Activated T-helper 2 cell treated with anti-CD3 and anti-CD28 coated beads, Interferon-gamma antibody, Interleukin-2, Interleukin-4, amounts not matched to agents 10 μg/mL and 5 μg/mL and 100 μg/mL, durations not matched to agents 14 hours and 24 hours and 36 hours (primary cell): ENCODE results near the gene EQTN. TPM values are rescaled to one million over a fixed set of nuclear protein-coding genes. Genes with fewer than 3 reads are reported as not detected.

Source experiments
- DNase-seq: peaks from one replicate; pipeline ENCODE4 v3.0.0; 2021; ENCODE audit warnings: low spot score
- H3K27ac Mint-ChIP-seq: one replicate; pipeline ENCODE4 v1.8.0; 2021; ENCODE audit warnings: mixed read lengths
- H3K27me3 Mint-ChIP-seq: one replicate; pipeline ENCODE4 v1.8.0; 2021; ENCODE audit warnings: low read depth, mixed read lengths
- H3K36me3 Mint-ChIP-seq: one replicate; pipeline ENCODE4 v1.8.0; 2021; ENCODE audit warnings: low read depth, mixed read lengths
- H3K4me1 Mint-ChIP-seq: one replicate; pipeline ENCODE4 v1.8.0; 2021; ENCODE audit warnings: low read depth, mixed read lengths
- H3K4me3 Mint-ChIP-seq: one replicate; pipeline ENCODE4 v1.8.0; 2021; ENCODE audit warnings: low read depth, mild to moderate bottlenecking, moderate library complexity, mixed read lengths
- H3K9me3 Mint-ChIP-seq: one replicate; pipeline ENCODE4 v1.8.0; 2021; ENCODE audit warnings: mixed read lengths
- intact Hi-C: fragments of 100-400 bp; cut with micrococcal nuclease; formaldehyde crosslinking; loops from one replicate; pipeline ENCODE4 v1.15.1; 2023
- total RNA-seq: library from RNA; stranded (reverse); gene quantifications from 2 replicates; pipeline ENCODE4 v1.2.3, GENCODE V29; 2022

EQTN gene
- total RNA-seq, result not detected in 2 replicates

DNA sequence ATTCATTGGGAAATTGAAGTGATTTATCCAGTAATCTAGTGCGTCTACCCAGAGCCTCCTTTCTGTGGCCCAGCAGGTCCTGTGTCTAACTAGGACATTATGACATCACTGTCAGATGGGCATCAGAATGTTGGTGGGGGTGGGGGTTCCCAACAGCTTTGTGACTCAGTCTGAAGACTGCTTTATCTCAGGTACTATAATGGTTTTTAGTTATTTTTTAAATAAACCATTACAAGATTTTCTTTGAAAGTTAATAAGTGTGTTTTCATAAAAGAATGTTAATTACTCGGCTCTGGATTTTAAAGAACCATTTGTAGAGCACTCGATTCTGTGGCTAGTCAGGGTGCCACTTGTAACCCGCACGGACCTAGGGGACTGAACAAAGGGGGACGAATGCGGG is at the start of gene EQTN:
Gene EQTN, minus strand, starts transcription at position 101 of the 400 bp plus-strand sequence. Its CDS starts 95 bp downstream, at position 6.
- intact Hi-C loops, result no loop called here
- no peak for DNase-seq
- Mint-ChIP-seq H3K27ac (no peak within 1 kb of the TSS), H3K4me3 (no peak within 1 kb of the TSS), H3K4me1 (no peaks in the 10 kb centered on the region), H3K36me3 (no peaks in the 10 kb centered on the region), H3K27me3 (peaks cover 2% of the 10 kb centered on the region), H3K9me3 (no peaks in the 10 kb centered on the region)

DNA sequence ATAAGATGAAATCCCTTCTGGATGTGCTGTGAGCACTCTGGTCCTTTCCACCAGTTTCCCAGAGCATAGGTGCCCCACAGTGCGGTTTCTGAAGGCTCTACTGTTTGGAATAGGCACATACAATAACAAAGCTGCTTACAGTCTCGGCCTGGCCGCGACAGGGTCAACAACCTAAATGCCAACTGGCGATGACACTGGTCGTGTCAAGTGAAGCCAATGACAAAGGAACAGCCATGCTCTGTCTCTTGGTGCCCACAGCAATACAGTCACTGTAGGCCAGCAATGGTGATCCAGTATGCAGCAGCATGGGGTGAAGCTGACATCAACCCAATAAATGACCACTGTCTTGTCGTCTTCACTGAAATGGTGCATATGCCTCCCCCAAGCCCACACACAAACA is 47.8 kb upstream of the EQTN start:
- Mint-ChIP-seq H3K36me3 (no peaks in the 10 kb centered on the region), H3K27me3 (no peaks in the 10 kb centered on the region), H3K4me3 (no peak overlapping the region), H3K27ac (no peak overlapping the region), H3K9me3 (no peaks in the 10 kb centered on the region), H3K4me1 (peaks cover 11% of the 10 kb centered on the region)
- intact Hi-C loops, result no loop called here
- DNase-seq, result no peak

DNA sequence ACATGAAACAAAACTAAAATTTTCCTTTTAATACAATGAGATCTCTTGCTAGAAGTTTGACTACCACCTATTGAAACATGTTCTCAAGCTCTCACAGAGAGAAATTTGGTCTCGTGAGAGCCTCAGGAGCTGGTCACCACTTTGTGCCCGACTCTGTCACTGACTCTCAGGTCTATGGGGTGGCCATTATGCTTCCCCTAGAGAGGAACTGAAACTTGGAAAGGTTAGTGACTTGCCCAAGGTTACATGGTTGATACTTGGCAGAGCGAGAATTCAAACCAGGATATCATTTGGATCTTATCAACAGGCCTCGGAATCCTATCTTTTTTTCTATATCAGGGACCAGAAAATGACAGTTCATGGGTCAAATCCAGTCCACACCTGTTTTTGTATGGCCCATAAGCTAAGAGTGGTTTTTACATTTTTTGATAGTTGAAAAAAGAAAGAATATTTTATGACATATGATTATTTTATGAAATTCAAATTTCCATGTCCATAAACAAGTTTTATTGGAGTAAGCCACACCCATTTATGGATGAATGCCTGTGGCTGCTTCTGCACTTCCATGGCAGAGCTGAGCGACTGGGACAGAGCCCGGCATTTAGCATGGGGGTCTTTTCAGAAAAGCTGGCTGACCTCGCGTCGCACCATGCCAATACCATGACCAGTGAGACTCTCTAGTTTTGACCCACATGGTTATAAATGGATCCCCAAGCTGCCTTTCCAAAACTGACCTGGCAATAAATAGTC is 44.8 kb upstream of the EQTN start:
- Mint-ChIP-seq H3K27ac (no peak overlapping the region), H3K36me3 (no peaks in the 10 kb centered on the region), H3K27me3 (no peaks in the 10 kb centered on the region), H3K4me1 (no peaks in the 10 kb centered on the region), H3K4me3 (no peak overlapping the region), H3K9me3 (no peaks in the 10 kb centered on the region)
- DNase-seq, result no peak
- intact Hi-C loops, result no loop called here

GRCh38 chr9:27340961-27341511 is 44.1 kb upstream of the EQTN start:
- DNase-seq, result no peak
- H3K27ac Mint-ChIP-seq, result no peak overlapping the region
- no peaks in the 10 kb centered on the region for H3K4me1 Mint-ChIP-seq
- no peak overlapping the region for H3K4me3 Mint-ChIP-seq
- H3K36me3 Mint-ChIP-seq, result no peaks in the 10 kb centered on the region
- intact Hi-C loops, result no loop called here
- H3K27me3 Mint-ChIP-seq, result peaks cover 2% of the 10 kb centered on the region
- no peaks in the 10 kb centered on the region for H3K9me3 Mint-ChIP-seq

DNA sequence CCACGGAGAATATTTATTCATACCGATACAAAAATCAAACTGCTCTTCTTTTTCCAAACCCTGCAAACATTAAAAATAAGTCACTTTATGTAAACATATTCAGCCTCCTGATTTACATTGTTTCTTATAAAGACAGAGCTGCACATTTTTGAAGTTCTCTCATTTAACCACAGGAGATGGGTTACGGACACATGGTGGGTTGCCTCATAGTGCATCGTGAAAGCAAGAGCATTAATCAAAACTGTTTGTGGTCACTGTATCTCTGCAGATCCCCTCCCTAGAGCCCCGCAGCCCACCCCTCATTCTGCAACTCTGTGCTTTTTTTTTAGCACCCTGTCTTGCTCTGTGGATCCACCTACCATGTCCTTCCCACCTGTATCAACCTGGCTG is 43.3 kb upstream of the EQTN start:
- no peak overlapping the region for H3K27ac Mint-ChIP-seq
- intact Hi-C loops, result no loop called here
- no peaks in the 10 kb centered on the region for H3K9me3 Mint-ChIP-seq
- peaks cover 5% of the 10 kb centered on the region for H3K27me3 Mint-ChIP-seq
- H3K4me1 Mint-ChIP-seq, result no peaks in the 10 kb centered on the region
- no peak overlapping the region for H3K4me3 Mint-ChIP-seq
- H3K36me3 Mint-ChIP-seq, result no peaks in the 10 kb centered on the region
- no peak for DNase-seq

DNA sequence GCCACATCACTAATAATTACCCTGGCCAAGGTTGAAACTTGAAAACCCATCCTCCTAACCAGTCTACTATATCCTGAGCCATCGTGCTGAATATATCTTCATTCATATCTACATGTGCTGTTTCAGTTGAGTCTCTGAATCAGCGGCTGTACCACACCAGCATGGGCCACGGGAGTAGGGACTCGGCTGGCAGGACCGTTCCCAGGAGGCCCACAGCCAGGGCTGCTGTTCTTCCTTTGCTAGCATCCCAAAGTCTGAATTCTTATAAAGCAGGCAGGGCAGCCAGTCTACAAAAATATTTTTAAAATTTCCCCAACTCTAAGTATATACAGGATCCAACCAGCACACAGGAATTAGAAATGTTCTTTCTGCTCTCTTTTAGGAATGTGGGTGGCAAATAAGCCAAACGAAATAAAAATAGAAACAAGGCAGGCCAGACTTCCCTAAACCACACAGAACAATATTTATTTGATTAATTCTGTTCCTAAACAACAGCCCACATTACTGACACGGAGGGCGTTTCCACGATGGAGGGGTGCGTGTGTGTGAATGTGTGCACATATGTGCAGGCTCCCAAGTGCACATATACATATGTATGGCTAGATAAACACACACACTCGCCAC is 42.8 kb upstream of the EQTN start:
- H3K9me3 Mint-ChIP-seq, result no peaks in the 10 kb centered on the region
- no peaks in the 10 kb centered on the region for H3K4me1 Mint-ChIP-seq
- no peaks in the 10 kb centered on the region for H3K36me3 Mint-ChIP-seq
- H3K27ac Mint-ChIP-seq, result no peak overlapping the region
- no peak for DNase-seq
- H3K4me3 Mint-ChIP-seq, result no peak overlapping the region
- peaks cover 5% of the 10 kb centered on the region for H3K27me3 Mint-ChIP-seq
- intact Hi-C loops, result no loop called here

DNA sequence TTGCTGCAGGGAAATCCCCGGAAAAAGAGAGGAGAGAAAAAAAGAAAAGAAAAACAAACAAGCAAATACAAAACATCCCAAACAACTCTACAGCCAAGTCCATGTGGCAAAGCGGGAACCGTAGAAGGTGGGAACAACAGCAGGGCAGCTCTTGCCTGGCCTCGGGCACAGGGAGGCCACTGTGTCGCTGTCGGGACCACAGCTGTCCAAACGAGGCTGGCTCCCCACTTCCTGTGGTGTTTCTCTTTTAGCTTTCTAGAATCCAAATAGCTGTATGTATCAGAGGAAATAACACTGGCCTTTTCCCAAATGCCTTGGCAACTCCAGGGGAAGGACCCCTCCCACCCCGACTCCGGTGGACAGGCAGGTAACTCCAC is 41.6 kb upstream of the EQTN start:
- Mint-ChIP-seq H3K9me3 (no peaks in the 10 kb centered on the region), H3K4me3 (no peak overlapping the region), H3K27ac (no peak overlapping the region), H3K27me3 (peaks cover 5% of the 10 kb centered on the region), H3K4me1 (no peaks in the 10 kb centered on the region), H3K36me3 (no peaks in the 10 kb centered on the region)
- DNase-seq, result no peak
- intact Hi-C loops, result no loop called here

DNA sequence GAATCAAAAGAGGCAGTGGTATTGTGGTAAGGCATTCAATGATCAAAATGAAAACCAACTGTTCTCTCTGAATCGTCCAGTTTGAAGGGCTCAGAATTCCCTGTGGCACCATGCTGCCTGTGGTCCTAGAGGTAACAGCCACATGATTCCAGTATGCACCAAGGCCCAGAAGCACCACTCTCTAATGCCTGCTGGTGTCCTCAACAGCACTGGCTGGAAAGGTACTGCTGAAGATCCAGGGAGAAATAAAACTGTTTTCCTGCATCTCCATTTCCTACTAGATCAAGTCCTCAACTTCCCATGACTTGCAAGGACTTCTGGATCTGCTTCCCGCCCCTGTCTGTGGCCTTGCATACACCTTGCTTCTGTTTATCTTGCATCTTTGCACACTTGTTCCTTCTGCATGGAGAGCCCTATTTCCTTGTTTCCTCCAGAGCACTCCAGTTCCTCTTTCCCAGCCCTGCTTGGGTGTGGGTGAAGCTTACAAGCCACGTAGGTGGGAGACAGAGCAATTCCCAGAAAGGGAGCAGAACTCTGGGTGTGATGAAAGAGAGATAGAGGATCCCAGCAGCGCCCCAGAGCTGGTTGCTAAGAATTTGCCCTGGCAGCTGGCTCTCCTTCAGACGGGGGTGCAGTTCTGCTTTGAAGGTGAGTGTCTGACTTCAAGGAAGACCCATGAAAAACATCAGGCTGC is 41.0 kb upstream of the EQTN start:
- DNase-seq, result no peak
- Mint-ChIP-seq H3K9me3 (no peaks in the 10 kb centered on the region), H3K4me3 (no peak overlapping the region), H3K36me3 (no peaks in the 10 kb centered on the region), H3K4me1 (no peaks in the 10 kb centered on the region), H3K27ac (no peak overlapping the region), H3K27me3 (peaks cover 5% of the 10 kb centered on the region)
- intact Hi-C loops, result no loop called here

DNA sequence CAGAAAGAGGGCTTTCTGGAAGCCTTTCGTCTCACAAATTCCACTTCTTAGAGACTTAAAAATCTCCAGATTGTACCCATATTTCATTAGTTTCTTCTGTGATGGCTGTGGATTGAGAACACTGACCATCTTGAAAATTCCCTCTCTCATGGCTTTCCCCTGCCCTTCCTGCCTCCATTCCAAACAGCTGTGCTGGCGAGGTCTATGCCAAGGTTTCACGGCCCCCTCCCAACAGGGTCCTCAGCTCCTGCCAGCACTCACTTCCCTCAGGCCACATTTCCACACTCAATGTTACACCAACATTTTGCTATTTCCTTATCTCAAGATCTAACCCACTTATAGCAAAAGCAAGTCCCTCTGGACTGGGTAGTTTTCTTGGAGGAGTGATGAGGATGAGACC is 40.3 kb upstream of the EQTN start:
- H3K27me3 Mint-ChIP-seq, result peaks cover 5% of the 10 kb centered on the region
- H3K4me1 Mint-ChIP-seq, result no peaks in the 10 kb centered on the region
- no peak overlapping the region for H3K4me3 Mint-ChIP-seq
- no peak for DNase-seq
- no peaks in the 10 kb centered on the region for H3K36me3 Mint-ChIP-seq
- intact Hi-C loops, result no loop called here
- H3K27ac Mint-ChIP-seq, result no peak overlapping the region
- no peaks in the 10 kb centered on the region for H3K9me3 Mint-ChIP-seq

GRCh38 chr9:27336829-27337228 is 39.9 kb upstream of the EQTN start:
- intact Hi-C loops, result no loop called here
- no peak overlapping the region for H3K27ac Mint-ChIP-seq
- no peak for DNase-seq
- no peak overlapping the region for H3K4me3 Mint-ChIP-seq
- H3K27me3 Mint-ChIP-seq, result peaks cover 5% of the 10 kb centered on the region
- no peaks in the 10 kb centered on the region for H3K4me1 Mint-ChIP-seq
- H3K36me3 Mint-ChIP-seq, result no peaks in the 10 kb centered on the region
- H3K9me3 Mint-ChIP-seq, result no peaks in the 10 kb centered on the region

DNA sequence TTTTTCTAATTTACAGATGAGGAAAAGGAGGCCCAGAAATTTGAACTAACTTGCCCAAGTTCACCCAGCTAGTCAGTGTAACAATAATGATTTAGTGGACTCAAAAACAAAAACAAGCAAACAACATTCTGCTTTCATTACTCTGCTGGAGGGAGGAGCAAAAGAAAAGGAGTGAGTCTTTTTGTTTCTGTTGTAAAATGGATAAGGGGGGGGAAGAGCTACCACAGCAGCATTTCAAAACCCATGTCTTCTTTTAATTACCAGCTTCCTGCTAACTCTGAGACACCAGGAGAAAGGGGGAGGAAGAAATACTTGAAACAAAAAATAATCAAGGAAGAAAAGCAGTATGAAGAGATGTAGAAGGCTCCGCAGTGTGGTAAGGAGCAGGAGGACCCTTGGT is 39.2 kb upstream of the EQTN start:
- no peak for DNase-seq
- no peak overlapping the region for H3K4me3 Mint-ChIP-seq
- H3K9me3 Mint-ChIP-seq, result no peaks in the 10 kb centered on the region
- intact Hi-C loops, result no loop called here
- H3K36me3 Mint-ChIP-seq, result no peaks in the 10 kb centered on the region
- H3K27ac Mint-ChIP-seq, result no peak overlapping the region
- H3K27me3 Mint-ChIP-seq, result peaks cover 5% of the 10 kb centered on the region
- no peaks in the 10 kb centered on the region for H3K4me1 Mint-ChIP-seq

DNA sequence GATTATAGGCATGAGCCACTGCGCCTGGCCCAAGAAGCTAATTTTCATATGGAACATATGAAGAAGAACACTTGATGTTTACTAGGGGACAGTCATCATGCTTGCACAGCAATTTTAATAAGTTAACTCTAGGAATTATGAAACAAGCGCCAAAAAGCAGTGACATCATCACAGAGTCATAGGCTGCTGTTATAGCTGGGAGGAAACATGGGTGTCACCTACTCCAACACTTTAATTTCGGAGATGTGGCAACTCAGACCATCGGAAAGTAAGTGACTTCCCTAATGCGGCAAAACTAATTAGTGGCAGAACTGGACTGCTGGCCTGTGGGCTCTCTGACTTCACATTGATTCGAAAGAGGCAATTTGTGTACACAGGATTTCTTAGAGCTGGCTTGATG is 38.1 kb upstream of the EQTN start:
- Mint-ChIP-seq H3K4me1 (no peaks in the 10 kb centered on the region), H3K27ac (no peak overlapping the region), H3K36me3 (no peaks in the 10 kb centered on the region), H3K27me3 (peaks cover 5% of the 10 kb centered on the region), H3K9me3 (no peaks in the 10 kb centered on the region), H3K4me3 (no peak overlapping the region)
- intact Hi-C loops, result no loop called here
- no peak for DNase-seq
